GM12878 (cell line): ENCODE data around the gene BCR. TPM values are rescaled to one million over a fixed set of nuclear protein-coding genes. Genes with fewer than 3 reads are reported as not detected.

Source experiments
- ATAC-seq: fragments of 200-7000 bp; cut with Tn5 transposase; 3 replicates; pipeline ENCODE4 v1.9.1; 2020; ENCODE audit warnings: mild to moderate bottlenecking, moderate library complexity
- BruUV-seq: library from RNA; stranded (reverse); fragments of 400-500 nt; replicated peaks from 2 replicates; lab custom pipeline; 2021; lab: Mats Ljungman, UMichigan
- CTCF ChIA-PET: fragments of 300-600 bp; sonication (Branson Sonifier 250); formaldehyde crosslinking; extraction: SDS; loops from one replicate; lab custom pipeline; 2021; ENCODE audit warnings: inconsistent platforms; lab: Yijun Ruan, JAX
- POLR2A ChIA-PET: fragments of 350-600 bp; formaldehyde crosslinking; extraction: SDS; loops from one replicate; lab custom pipeline; 2021; ENCODE audit warnings: inconsistent platforms; lab: Charles Lee
- RAD21 ChIA-PET: fragments of 300-600 bp; sonication (Branson Sonifier 250); formaldehyde crosslinking; loops from one replicate; lab custom pipeline; 2023; ENCODE audit warnings: antibody characterized with exemption; ENCODE audit not compliant: unreplicated experiment; lab: Charles Lee
- SMC1A ChIA-PET: fragments of 300-600 bp; sonication (Branson Sonifier 250); formaldehyde crosslinking; loops from one replicate; lab custom pipeline; 2023; ENCODE audit not compliant: unreplicated experiment, uncharacterized antibody; lab: Charles Lee
- DNase-seq: peaks from one replicate; pipeline ENCODE4 v3.0.0-alpha.2; 2011; ENCODE audit warnings: low read depth, low spot score
- FAIRE-seq: peaks from 3 replicates; lab custom pipeline; 2011; peaks lifted over from hg19 to GRCh38; lab: Jason Lieb, UNC
- H2AFZ ChIP-seq: 2 replicates; pipeline ENCODE4 v1.6.0; 2011; ENCODE audit warnings: low read depth, low read length, control low read depth; ENCODE audit not compliant: control insufficient read depth
- H3K27ac ChIP-seq: 2 replicates; pipeline ENCODE4 v1.5.1; 2011; ENCODE audit warnings: control low read depth; ENCODE audit not compliant: control insufficient read depth, insufficient read depth
- H3K27me3 ChIP-seq, 2 experiments: replicated peaks in 1 of 2; 2 replicates each; pipeline versions ENCODE4 v1.6.0 to v1.6.1; 2011; ENCODE audit warnings: low read length in 1 of 2; ENCODE audit not compliant: control insufficient read depth in 2 of 2, insufficient read depth in 2 of 2
- H3K36me3 ChIP-seq, 2 experiments: 2 replicates each; pipeline ENCODE4 v1.5.1; 2011; ENCODE audit warnings: low read length in 1 of 2; ENCODE audit not compliant: control insufficient read depth in 2 of 2, insufficient read depth in 2 of 2
- H3K4me1 ChIP-seq: 2 replicates; pipeline ENCODE4 v1.6.1; 2011; ENCODE audit warnings: mild to moderate bottlenecking, low read length, moderate library complexity, mixed read lengths; ENCODE audit not compliant: control insufficient read depth, insufficient read depth
- H3K4me2 ChIP-seq: 2 replicates; pipeline ENCODE4 v1.6.0; 2011; ENCODE audit warnings: control low read depth; ENCODE audit not compliant: control insufficient read depth, insufficient read depth
- H3K4me3 ChIP-seq: fragments of 200-600 bp; sonication (generic); 2 replicates; pipeline ENCODE4 v1.5.1; 2016
- H3K79me2 ChIP-seq: 2 replicates; pipeline ENCODE4 v1.6.0; 2011; ENCODE audit warnings: low read length; ENCODE audit not compliant: control insufficient read depth, insufficient read depth
- H3K9ac ChIP-seq: 2 replicates; pipeline ENCODE4 v1.8.0; 2011; ENCODE audit warnings: low read length, control low read depth, mixed read lengths; ENCODE audit not compliant: control insufficient read depth, insufficient read depth
- H3K9me3 ChIP-seq: replicated peaks from 3 replicates; pipeline ENCODE4 v1.5.1; 2011; ENCODE audit warnings: mild to moderate bottlenecking, low read length; ENCODE audit not compliant: control insufficient read depth, insufficient read depth
- H4K20me1 ChIP-seq: 2 replicates; pipeline ENCODE4 v1.6.0; 2011; ENCODE audit not compliant: control insufficient read depth, insufficient read depth
- BACH1 ChIP-seq: fragments of 450-650 bp; IDR thresholded peaks from 2 replicates; pipeline ENCODE4 v1.6.1; 2017; ENCODE audit warnings: mild to moderate bottlenecking, borderline replicate concordance
- CHD4 ChIP-seq: fragments of 200-600 bp; sonication (generic); IDR thresholded peaks from 2 replicates; pipeline ENCODE4 v1.6.1; 2016; ENCODE audit warnings: mild to moderate bottlenecking
- CTCF ChIP-seq, 3 experiments: IDR thresholded peaks in 2 of 3; conservative IDR thresholded peaks in 1 of 3; 2 replicates each; pipeline ENCODE4 v1.5.1; 2011; ENCODE audit warnings: low read depth in 3 of 3, low read length in 3 of 3, mild to moderate bottlenecking in 3 of 3, control low read depth in 2 of 3, moderate library complexity in 2 of 3, inconsistent platforms in 1 of 3, mixed read lengths in 1 of 3; ENCODE audit not compliant: control insufficient read depth in 2 of 3, insufficient read depth in 1 of 3; ENCODE audit errors: extremely low read depth in 1 of 3
- CUX1 ChIP-seq: IDR thresholded peaks from 2 replicates; pipeline ENCODE4 v1.6.1; 2012; ENCODE audit warnings: improper control_type of control experiment, low read depth, low read length; ENCODE audit not compliant: insufficient replicate concordance
- ESRRA ChIP-seq: IDR thresholded peaks from 2 replicates; pipeline ENCODE4 v1.6.1; 2012; ENCODE audit warnings: mild to moderate bottlenecking, low read length, improper control_type of control experiment
- NFIC ChIP-seq: IDR thresholded peaks from 2 replicates; pipeline ENCODE4 v1.6.1; 2012; ENCODE audit warnings: low read depth, mild to moderate bottlenecking, inconsistent platforms, low read length, moderate library complexity
- NR2F1 ChIP-seq: fragments of 450-650 bp; conservative IDR thresholded peaks from 2 replicates; pipeline ENCODE4 v1.6.1; 2017; ENCODE audit warnings: mild to moderate bottlenecking
- PAX8 ChIP-seq: fragments of 450-650 bp; IDR thresholded peaks from 2 replicates; pipeline ENCODE4 v1.6.1; 2017; ENCODE audit warnings: mild to moderate bottlenecking, moderate library complexity
- RAD51 ChIP-seq: fragments of 450-650 bp; IDR thresholded peaks from 2 replicates; pipeline ENCODE4 v1.6.1; 2016; ENCODE audit warnings: moderate library complexity, mild to moderate bottlenecking, inconsistent platforms
- RB1 ChIP-seq: fragments of 450-650 bp; formaldehyde crosslinking; IDR thresholded peaks from 2 replicates; pipeline ENCODE4 v1.6.1; 2017; ENCODE audit warnings: mild to moderate bottlenecking, borderline replicate concordance
- SMARCA5 ChIP-seq: fragments of 450-650 bp; IDR thresholded peaks from 2 replicates; pipeline ENCODE4 v1.6.1; 2017; ENCODE audit warnings: mild to moderate bottlenecking
- SMC3 ChIP-seq: IDR thresholded peaks from 2 replicates; pipeline ENCODE4 v1.6.1; 2011; ENCODE audit warnings: low read length, improper control_type of control experiment, borderline replicate concordance
- SREBF1 ChIP-seq: IDR thresholded peaks from 2 replicates; pipeline ENCODE4 v1.6.1; 2012; ENCODE audit warnings: mild to moderate bottlenecking, low read length
- SREBF2 ChIP-seq: IDR thresholded peaks from 2 replicates; pipeline ENCODE4 v1.6.1; 2012; ENCODE audit warnings: mild to moderate bottlenecking, low read length
- STAT1 ChIP-seq: fragments of 450-650 bp; conservative IDR thresholded peaks from 2 replicates; pipeline ENCODE4 v1.6.1; 2014; ENCODE audit warnings: antibody characterized with exemption, mild to moderate bottlenecking
- SUPT20H ChIP-seq: IDR thresholded peaks from 2 replicates; pipeline ENCODE4 v1.6.1; 2011; ENCODE audit warnings: low read depth, mild to moderate bottlenecking, low read length, moderate library complexity, borderline replicate concordance; ENCODE audit not compliant: control insufficient read depth
- ZNF384 ChIP-seq: IDR thresholded peaks from 2 replicates; pipeline ENCODE4 v1.6.1; 2012; ENCODE audit warnings: low read depth, mild to moderate bottlenecking, low read length, improper control_type of control experiment, borderline replicate concordance
- ZZZ3 ChIP-seq: IDR thresholded peaks from 2 replicates; pipeline ENCODE4 v1.6.1; 2011; ENCODE audit warnings: low read depth; ENCODE audit not compliant: control insufficient read depth, insufficient read length
- WGBS: methylation state at CpG from one replicate; pipeline ENCODE4 v1.1.6; 2016; ENCODE audit warnings: low lambda C conversion rate; ENCODE audit not compliant: insufficient replicate concordance, insufficient coverage; ENCODE audit errors: missing lambda C conversion rate; 5-methylcytosine and 5-hydroxymethylcytosine counted together
- in situ Hi-C: fragments of 300-500 bp; cut with MboI; formaldehyde crosslinking; loops from 9 replicates; pipeline ENCODE4 v1.14.3; 2018; ENCODE audit warnings: mixed read lengths
- intact Hi-C: fragments of 100-400 bp; cut with micrococcal nuclease; formaldehyde crosslinking; loops from one replicate; pipeline ENCODE4 v1.14.2; 2022; ENCODE audit not compliant: unreplicated experiment
- polyA plus RNA-seq, 11 experiments: library from polyadenylated mRNA; depleted of rRNA in 4 of 11; unstranded in 6 of 11; stranded (reverse) in 5 of 11; fragments of >200 nt; fragmentation: Nextera tagmentation in 4 of 11; fragmentation: Illumina TruSeq in 1 of 11; extraction: Ambion mirVana in 4 of 11; extraction: Trizol in 1 of 11; gene quantifications; 1 replicate in 1 of 11; 2 replicates in 10 of 11; pipeline versions ENCODE4 v1.2.1 to v1.2.3, GENCODE V29; 2011 to 2016; ENCODE audit warnings: inconsistent platforms in 2 of 11, missing spikeins in 2 of 11, low read depth in 1 of 11
- total RNA-seq, 4 experiments: library from RNA; depleted of rRNA in 3 of 4; stranded (reverse); fragments of >200 nt in 3 of 4; fragmentation: Illumina TruSeq in 1 of 4; extraction: Trizol in 1 of 4; gene quantifications; 2 replicates each; pipeline versions ENCODE4 v1.2.1 to v1.2.3, GENCODE V29; 2013 to 2021

The BCR gene
- total and polyA plus RNA-seq, 10 of the 15 experiments (the other 5 are each of a cell fraction or from before 2014, with no cell fraction given): 1.7 to 64.7 (median 18.4) TPM

- ChIA-PET POLR2A (no interaction called here), SMC1A (no interaction called here), CTCF (interaction anchor here (1.0 to 2.0 kb wide), 2 partner anchors 13 to 30 kb away, joined by 3 to 5 read pairs; no protein-coding TSS in a partner anchor), RAD21 (no interaction called here)
- H3K79me2 ChIP-seq: peaks cover 2% of the 10 kb centered on the region
- DNase-seq: no peak
- peaks cover 13% of the 10 kb centered on the region for H3K4me1 ChIP-seq
- no TSS peak for BruUV-seq
- no peak overlapping the region for H3K4me3 ChIP-seq
- ATAC-seq: no peak
- H4K20me1 ChIP-seq: no peaks in the 10 kb centered on the region
- 88% methylated on average over 13 of the region's 13 CpGs for WGBS
- no peak for FAIRE-seq
- H3K36me3 ChIP-seq: peaks cover 0 to 6% of the 10 kb centered on the region in 2 experiments; a peak in 2 of 4 replicates
- no peaks in the 10 kb centered on the region for H3K27me3 ChIP-seq
- TF ChIP-seq PAX8: no peak
- no peak for TF ChIP-seq SREBF1
- TF ChIP-seq CTCF (IDR thresholded peaks at IDR 0.05 in 2 of 3, conservative IDR thresholded peaks at IDR 0.05 in 1 of 3; ENCODE audit: control insufficient read depth in 2 of 3, extremely low read depth in 1 of 3, insufficient read depth in 1 of 3, low read depth in 3 of 3, low read length in 3 of 3): no peak
- no peak for TF ChIP-seq NFIC
- TF ChIP-seq STAT1: no peak
- no peak for TF ChIP-seq SREBF2
- TF ChIP-seq ZZZ3: no peak
- no peak for TF ChIP-seq BACH1
- no peak for TF ChIP-seq SUPT20H
- TF ChIP-seq RB1: no peak
- no peak for TF ChIP-seq SMC3
- no peak for TF ChIP-seq SMARCA5
- no peak for TF ChIP-seq CHD4
- no peak for TF ChIP-seq RAD51
- no peak for TF ChIP-seq NR2F1
- no peak for TF ChIP-seq ZNF384
- no peak for TF ChIP-seq ESRRA
- no peak for TF ChIP-seq CUX1
- no peak overlapping the region for H3K9ac ChIP-seq
- no peak overlapping the region for H2AFZ ChIP-seq
- in situ Hi-C loops (no loop called here), intact Hi-C loops (no loop called here)
- no peaks in the 10 kb centered on the region for H3K9me3 ChIP-seq
- H3K4me2 ChIP-seq: no peak overlapping the region
- no peak overlapping the region for H3K27ac ChIP-seq
Observed at GRCh38 chr22:23213022-23213555, 32.8 kb downstream of the BCR start.
